GM21423 (cell line): ENCODE data around the gene PGRMC1.
"Not testable (repeated sequence)": the region's sequence is repeated elsewhere in the genome, so short reads cannot be mapped to it uniquely, and the experiment has no call there.

Experiments
- ATAC-seq: cut with Tn5 transposase; IDR thresholded peaks from one replicate; pipeline ENCODE4 v1.9.1; 2021; ENCODE audit warnings: mild to moderate bottlenecking, moderate library complexity; ENCODE audit not compliant: unreplicated experiment

Gene PGRMC1

DNA sequence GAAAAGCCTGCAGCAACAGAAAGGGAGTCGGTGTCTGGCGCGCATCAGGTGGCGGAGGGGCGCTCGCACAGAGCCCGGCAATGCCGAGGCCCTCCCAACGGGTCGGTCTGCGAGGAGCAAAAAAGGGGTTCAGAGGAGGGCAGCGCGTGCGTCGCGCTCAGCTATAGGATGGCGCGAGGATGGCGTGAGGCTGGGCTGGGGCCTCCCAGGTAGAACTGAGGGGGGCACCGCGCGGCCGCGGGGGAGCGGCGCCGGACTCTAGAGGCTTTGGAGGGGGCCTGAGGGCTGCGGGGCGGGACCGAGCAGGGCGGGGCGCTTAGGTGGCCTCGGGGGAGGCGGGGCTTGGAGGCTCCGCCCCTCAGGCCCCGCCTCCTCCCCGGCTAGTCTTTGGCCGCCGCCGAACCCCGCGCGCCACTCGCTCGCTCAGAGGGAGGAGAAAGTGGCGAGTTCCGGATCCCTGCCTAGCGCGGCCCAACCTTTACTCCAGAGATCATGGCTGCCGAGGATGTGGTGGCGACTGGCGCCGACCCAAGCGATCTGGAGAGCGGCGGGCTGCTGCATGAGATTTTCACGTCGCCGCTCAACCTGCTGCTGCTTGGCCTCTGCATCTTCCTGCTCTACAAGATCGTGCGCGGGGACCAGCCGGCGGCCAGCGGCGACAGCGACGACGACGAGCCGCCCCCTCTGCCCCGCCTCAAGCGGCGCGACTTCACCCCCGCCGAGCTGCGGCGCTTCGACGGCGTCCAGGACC is at the start of gene PGRMC1:
TSS of gene PGRMC1 (plus strand) at position 414 of the 751 bp plus-strand sequence. CDS start at position 493, 79 bp downstream.
- peak; percentile 91 for ATAC-seq

DNA sequence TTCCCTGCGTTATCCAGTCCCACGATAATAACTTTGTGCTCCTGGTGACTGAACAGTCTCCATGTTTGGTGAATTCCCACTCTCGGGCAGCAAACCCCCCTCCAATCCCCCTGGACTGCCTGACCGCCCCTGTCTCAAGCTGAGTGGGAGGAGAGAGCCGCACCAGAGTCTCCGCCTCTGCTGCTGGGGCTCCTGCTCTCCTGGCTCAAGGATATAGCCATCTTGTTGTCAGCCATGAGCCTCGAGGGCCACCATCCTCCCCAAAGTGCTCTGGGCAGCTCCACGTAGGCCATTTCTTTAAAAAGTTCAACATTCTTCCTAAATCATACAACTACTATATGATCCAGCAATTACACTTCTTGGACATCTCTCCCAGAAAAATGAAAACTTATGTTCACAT is 49.3 kb upstream of the PGRMC1 start:
- no peak for ATAC-seq

DNA sequence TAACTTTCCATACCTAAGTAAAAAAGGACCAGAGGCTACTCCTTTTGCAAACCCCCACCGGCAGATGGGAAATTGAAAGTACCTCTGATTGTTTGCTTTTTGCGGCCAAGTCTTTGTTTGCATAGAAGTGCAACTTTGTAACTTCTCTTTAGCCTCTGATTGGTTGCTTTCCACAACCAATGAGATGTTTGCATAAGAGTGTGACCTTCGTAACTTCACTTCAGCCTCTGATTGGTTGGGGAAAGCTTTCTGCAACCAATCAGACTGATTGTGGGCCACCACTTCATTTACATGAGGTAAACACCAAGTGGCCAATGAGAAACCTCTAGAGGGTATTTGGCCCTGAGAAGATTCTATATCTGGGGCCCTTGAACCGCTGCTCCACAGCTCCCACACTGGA is 48.8 kb upstream of the PGRMC1 start:
- no peak for ATAC-seq

DNA sequence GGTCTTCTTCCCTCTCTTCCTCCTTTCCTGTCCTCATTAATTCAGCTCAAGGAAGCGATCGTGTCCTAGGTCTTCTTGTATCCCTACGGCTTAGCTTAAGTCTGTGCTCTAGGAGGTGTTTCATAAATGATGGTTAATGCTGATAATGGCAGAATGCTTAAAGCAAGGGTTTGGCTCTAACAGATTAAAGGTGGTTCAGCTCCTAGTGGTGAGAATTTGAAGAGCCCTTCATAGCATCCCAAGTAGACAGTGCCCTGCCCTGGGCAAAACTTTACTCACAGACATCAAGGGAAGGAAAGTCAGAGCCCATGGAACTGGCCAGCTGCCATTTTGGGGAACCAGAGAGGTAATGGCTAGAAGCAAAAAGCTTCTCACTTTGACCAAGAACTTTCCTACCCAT is 47.0 kb upstream of the PGRMC1 start:
- ATAC-seq = no peak

DNA sequence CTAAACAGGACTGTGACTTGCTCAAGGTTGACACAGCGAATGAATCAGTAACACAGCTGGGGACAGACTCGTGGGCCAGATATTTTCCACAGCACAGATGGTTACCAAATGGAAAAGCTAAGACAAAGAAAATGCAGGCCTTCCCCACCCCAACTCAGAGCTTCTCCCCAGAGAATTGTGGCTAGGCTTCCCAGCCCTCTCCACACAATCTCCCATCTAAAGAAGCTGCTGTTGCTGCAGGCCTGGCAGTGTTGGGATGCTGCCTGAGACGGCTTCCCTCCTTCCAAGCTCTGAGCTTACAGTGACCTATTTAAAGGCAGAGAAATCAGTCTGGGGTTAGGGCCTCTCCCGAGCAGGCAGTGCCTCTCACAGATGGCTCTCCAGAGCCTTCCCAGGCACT is 46.5 kb upstream of the PGRMC1 start:
- no peak for ATAC-seq

DNA sequence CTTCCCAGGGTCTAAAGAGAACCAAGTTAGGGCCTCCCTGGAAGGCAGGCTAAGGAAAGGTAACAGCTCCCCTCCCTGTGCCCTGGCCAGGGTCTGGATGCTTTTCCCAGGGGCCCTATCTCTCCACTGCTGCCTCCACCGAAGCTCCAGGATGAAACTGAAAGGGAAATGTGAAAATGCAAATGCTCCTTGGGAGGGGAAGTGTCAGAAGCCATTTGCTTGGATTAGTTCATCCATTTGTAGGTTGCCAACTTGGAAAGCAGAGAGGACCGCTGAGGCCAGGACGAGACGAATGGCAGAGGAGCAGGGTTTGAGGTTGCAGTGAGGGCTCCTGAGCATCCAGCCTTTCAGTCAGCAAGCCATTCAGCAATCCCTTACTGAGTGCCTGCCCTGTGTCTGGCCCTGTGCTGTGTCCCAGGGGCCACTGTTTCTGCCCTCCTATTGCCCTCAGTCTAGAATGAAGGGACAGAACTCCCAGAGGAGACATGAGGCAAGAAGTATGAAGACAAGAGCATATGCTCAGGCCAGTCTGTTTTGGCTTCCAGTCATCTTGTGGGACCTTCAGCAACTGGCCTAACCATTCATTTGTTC is 45.9 kb upstream of the PGRMC1 start:
- no peak for ATAC-seq

DNA sequence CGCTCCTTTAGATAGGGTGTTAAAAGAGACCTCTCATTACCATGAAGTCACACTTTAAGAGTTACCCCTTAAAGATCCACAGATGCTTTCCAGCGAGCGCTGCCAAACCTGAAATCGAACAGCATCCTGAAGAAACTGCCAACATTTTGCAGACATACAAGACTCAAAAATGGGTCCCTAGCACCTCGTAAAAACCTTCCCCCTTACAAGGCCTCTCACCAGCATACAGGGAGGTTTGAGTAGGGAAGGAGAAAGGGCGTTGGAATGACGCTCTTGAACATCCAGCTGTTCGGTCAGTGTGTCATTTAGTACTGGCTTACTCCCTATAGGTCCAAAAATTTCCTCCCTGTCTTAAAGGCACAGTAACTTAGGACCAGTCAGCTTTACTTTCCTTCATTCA is 45.3 kb upstream of the PGRMC1 start:
- ATAC-seq = no peak

DNA sequence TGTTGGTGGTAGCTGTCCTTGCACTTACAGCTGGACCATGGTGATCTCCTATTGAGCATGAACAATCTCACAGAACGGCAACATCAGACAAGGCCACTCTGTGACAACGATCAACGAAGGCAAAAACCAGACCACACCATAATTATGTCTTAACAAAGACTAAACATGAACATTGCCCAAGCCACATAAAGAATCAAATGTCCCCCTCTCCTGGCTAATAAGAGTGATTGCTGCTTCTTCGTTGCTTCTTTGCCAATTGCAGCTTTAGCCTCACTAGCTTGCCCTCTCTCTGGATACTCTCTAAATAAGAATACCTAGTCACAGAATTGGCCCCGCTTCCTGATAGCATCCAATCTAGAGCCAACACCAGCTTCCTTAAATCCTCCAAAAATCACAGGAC is 41.5 kb upstream of the PGRMC1 start:
- no peak for ATAC-seq

DNA sequence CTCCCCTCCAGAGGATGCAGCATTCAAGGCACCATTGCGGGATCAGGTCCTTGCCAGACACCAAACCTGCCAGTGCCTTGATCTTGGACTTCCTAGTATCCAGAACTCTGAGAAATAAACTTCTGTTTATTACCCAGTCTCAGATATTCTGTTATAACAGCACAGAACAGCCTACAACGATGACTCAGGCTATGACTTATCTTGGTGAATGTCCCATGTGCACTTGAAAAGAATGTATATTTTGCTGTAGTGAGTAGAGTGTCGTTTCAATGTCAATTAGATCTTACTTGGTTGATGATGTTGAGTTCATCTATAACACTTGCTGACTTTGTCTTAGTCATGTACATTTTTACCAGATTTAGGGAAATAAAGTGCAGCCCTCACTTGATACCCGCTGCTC is 34.5 kb upstream of the PGRMC1 start:
- ATAC-seq = no peak

DNA sequence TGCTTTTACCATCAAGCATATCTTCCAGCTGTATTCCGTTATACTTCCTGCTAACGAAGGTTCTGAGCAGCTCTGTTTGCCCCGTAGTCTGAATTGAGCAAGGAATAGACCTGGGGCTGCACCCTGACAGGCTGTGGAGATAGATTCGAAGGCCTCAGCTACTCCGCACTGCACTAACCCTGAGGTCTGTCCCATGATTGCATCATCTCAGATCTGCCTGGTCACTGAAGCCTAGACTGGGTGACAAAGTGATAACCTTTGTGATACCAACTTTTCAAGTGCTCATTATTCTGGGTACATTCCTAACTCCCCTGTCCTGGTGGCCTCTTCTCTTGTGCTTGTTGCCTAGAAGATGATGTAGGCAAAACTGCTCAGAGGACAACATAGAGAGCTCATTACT is 29.9 kb upstream of the PGRMC1 start:
- ATAC-seq = no peak

DNA sequence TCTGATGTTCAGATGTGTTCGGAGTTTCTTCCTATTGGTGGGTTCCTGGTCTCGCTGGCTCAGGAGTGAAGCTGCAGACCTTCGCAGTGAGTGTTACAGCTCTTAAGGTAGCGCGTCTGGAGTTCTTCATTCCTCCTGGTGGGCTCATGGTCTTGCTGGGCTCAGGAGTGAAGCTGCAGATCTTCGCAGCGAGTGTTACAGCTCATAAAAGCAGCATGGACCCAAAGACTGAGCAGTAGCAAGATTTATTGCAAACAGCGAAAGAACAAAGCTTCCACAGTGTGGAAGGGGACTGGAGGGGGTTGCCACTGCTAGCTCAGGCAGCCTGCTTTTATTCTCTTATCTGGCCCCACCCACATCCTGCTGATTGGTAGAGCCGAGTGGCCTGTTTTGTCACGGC is 28.6 kb upstream of the PGRMC1 start:
- ATAC-seq = not testable (repeated sequence)

DNA sequence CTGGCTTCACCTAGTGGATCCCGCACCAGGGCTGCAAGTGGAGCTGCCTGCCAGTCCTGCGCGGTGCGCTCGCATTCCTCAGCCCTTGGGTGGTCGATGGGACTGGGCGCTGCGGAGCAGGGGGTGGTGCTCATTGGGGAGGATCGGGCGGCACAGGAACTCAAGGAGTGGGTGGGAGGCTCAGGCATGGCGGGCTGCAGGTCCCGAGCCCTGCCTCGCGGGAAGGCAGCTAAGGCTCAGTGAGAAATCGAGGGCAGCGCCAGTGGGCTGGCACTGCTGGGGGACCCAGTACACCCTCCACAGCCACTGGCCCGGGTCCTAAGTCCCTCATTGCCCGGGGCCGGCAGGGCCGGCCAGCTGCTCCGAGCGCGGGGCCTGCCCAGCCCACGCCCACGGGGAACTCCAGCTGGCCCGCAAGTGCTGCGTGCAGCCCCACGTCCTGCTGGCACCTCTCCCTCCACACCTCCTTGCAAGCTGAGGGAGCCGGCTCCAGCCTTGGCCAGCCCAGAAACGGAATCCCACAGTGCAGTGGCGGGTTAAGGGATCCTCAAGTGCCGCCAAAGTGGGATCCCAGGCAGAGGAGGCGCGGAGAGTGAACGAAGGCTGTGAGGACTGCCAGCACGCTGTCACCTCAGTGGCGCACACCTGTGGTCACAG is 27.6 kb upstream of the PGRMC1 start:
- ATAC-seq = no peak

DNA sequence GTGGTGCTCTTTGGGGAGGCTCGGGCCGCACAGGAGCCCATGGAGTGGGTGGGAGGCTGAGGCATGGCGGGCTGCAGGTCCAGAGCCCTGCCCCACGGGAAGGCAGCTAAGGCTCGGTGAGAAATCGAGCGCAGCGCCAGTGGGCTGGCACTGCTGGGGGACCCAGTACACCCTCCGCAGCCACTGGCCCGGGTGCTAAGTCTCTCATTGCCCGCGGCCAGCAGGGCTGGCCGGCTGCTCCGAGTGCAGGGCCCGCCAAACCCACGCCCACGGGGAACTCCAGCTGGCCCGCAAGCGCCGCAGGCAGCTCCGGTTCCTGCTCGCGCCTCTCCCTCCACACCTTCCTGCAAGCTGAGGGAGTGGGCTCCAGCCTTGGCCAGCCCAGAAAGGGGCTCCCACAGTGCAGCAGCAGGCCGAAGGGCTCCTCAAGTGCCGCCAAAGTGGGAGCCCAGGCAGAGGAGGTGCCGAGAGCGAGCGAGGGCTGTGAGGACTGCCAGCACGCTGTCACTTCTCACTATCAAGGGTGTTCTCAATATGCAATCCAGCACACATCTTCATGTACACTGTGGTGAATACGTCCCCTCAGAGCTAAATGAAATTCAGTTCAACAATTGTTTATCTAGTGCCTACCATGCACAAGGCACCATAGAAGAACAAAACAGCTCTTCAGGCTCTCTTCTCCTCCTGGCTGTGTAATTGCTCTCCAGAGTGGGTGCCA is 25.0 kb upstream of the PGRMC1 start:
- ATAC-seq = not testable (repeated sequence)

DNA sequence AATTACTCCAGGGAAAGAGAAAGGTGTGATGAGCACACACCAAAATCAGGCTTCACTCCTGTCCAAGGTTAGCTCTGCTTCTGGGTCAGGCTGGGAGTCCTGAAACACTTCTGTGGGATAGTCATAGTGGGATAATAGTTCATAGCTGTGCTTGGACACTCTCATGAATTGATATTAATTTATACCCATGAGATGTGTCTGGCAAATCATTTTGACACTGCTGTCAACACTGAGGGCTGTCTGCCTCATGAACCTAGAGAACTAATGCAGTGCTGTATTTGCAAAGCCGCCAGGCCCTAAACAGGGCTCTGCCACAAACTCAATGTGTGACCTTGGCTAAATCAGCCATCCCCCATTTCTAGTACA is 24.5 kb upstream of the PGRMC1 start:
- no peak for ATAC-seq

DNA sequence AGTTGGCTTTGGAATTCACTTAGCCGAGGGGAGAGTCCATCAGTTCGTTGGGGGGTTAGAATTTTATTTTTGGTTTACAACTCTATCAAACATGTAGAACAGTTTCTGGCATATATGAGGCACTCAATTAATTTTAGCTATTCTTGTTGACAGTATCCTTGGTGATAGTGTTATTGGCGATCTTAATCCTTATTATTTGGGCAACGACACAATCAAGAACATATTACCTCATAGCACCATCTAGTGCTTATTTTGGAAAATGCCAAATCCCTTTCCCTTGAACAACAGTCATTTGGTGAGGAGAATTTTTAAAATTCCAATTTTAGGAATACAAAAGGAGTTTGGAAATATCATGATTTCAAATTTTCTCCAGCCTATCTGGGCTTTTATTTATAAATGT is 17.9 kb upstream of the PGRMC1 start:
- no peak for ATAC-seq

DNA sequence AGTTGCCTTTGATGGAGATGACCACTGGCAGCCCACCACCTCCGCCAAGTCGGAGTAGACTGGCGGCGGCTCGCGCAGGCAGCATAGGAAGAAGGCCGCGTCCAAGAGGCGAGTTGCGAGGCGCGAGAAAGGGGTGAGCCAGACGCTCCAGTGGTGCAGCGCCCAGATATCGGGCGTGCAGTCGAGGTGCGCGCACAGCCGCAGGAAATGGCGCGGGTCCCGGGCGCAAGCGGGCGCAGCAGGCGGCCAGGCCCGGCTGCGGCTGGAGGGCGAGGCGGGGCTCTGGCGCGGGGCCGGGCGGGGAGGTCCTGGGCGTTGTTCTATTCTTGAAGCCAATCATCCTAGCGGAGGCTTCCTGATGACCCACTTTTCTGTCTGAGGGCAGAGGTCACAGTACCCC is 13.2 kb upstream of the PGRMC1 start:
- ATAC-seq = no peak

DNA sequence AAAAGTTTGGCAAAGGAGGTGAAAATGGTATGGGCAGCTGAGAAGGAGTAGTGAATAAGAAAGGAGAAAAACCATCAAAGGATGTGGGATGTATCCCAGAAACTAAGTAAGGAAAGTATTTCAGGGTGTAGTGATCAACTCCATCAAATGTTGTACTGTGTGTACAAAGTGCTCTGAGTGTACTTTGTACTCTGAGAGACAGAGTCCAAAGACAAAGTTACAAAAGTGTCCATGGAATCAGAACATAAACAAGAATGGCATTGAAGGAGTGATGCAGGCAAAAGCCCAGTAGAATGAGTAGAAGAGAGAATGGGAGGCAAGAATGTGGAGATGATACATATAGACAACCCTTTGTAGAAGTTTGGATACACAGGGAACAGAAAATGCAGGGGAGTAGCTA is 12.3 kb upstream of the PGRMC1 start:
- ATAC-seq = no peak

DNA sequence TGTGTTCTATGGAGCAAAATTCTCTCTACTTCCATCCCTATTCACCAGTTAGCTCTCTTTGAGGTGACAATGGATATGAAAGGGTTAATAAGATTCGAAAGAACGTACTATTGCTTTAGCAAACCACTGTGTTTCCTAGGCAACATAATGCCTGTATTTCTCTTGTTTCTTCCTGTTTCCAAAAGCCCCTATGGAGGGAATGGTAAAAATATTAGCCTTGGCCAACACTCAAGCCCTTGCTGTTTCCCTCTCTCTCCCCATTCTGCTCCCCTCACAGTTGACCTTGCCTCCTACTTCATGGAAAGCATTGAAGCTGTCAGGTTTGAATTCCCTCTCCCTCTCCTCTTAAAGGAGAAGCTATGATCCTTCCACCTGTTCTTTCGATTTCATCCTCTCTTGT is 9.6 kb upstream of the PGRMC1 start:
- no peak for ATAC-seq

DNA sequence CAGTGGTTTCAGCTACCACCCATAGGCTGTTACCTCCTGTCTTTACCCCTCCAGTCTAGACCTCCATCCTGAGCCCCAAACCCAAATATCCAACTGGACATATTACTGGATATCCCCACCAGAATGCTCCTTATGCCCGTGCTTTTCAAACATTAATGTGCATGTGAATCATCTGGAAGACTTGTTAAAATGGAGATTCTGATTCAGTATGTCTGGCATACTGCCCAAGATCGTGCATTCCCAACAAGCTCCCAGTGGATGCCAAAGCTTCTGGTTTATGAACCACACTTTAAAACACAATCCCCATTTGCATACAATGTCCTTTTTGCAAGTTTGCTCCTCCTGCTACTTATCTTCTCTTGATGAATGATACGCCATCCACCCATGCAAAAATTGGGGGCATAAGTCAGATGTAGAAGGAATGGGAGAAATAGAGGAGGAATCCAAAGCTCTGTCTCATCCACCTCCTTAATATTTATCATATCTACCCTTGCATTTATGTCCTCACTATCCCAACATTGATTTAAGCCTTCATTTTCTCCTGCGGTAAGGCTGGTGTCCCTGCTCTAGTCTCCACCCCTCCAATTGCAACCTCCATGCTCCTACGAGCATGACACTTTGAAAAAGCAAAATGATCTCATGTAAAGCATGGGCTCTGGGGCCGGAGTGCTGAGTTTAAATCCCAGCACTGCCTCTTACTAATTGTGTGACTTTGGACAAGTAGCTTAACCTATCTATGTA is 7.4 kb upstream of the PGRMC1 start:
- no peak for ATAC-seq

DNA sequence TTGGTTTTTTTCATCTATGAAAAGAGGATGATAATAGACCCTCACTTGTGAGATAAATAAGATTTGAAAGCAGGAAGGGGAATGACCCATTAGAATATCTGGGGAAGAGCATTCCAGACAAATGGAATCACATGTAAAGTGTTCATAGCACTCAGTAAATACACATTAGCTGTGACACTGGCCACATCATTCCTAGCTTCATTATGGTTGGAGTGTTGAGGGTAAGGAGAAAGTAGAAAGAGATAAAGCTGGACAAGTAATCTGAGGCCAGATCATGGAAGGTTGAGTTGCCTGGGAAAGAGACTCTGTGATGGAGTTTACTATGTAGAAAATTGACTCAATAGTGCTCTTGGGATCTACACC is 6.9 kb upstream of the PGRMC1 start:
- ATAC-seq = no peak

DNA sequence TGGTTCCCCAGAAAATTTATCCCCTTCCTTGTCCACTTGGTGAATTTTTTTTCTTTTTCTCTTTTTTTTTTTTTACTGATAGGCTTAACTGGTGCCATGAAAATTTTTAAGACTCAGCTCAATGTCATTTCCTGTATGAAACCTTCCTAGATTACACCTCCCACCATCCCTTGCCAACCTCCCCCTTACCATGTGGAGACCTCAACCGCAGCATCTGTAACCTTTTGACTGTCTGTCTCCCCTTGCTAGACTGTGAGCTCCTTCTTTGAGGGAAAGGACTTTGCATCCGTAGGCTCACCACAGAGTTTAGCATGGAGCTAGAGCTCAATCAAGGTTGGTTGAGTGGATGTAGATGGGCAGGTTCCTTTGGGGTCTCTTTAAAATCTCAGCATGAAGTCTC is 5.2 kb upstream of the PGRMC1 start:
- no peak for ATAC-seq
